ENCODE measurements around the gene SLC51B. TPM values are rescaled to one million over a fixed set of nuclear protein-coding genes. Genes with fewer than 3 reads are reported as not detected.
A peak's percentile ranks its signal among the peaks of the same experiment; 100 is the strongest.
"Not testable (repeated sequence)": the region's sequence is repeated elsewhere in the genome, so short reads cannot be mapped to it uniquely, and the experiment has no call there.

Gene SLC51B
- total and polyA plus RNA-seq, 9 of the 15 experiments (the other 6 are each of a cell fraction or from before 2014, with no cell fraction given), result not detected

DNA sequence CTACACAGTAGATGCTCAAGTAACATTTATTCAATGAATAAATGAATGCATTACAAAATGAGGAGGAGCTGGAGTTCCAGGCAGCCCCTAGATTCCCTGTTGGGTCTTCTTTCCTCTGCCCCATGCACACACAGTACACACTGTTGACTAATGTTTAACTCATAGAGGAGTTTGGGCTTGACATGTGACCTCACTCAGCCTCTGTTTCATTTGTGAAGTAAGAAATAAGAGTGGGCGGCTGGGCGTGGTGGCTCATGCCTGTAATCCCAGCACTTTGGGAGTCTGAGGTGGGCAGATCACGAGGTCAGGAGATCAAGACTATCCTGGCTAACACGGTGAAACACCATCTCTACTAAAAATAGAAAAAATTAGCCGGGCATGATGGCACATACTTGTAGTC is 969 bp upstream of the SLC51B start:
- H3K4me2 ChIP-seq (ENCODE audit: insufficient read depth, low read length); H4K20me1 ChIP-seq (replicated peaks; ENCODE audit: control insufficient read depth, insufficient read depth, low read length); in situ Hi-C loops (cut with MboI); H2AFZ ChIP-seq (ENCODE audit: low read depth, low read length); H3K9ac ChIP-seq (ENCODE audit: insufficient read depth in 1 of 2, low read depth in 2 of 2, low read length in 2 of 2); H3K27me3 ChIP-seq (ENCODE audit: control insufficient read depth in 2 of 2, insufficient read depth in 2 of 2, low read length in 2 of 2); intact Hi-C loops (cut with micrococcal nuclease); H3K27ac ChIP-seq (ENCODE audit: extremely low read depth, low read depth, low read length); H3K9me1 ChIP-seq (ENCODE audit: control insufficient read depth, insufficient read depth, low read length); CTCF ChIA-PET (ENCODE audit: low intra/inter-chr PET ratio); BruUV-seq (replicated peaks); H3K79me2 ChIP-seq (ENCODE audit: control insufficient read depth, insufficient read depth, low read length); H3K4me1 ChIP-seq (replicated peaks in 1 of 2; ENCODE audit: control insufficient read depth in 2 of 2, insufficient read depth in 2 of 2, low read length in 2 of 2); ATAC-seq; H3K36me3 ChIP-seq (ENCODE audit: control insufficient read depth, insufficient read depth, low read length); H3K4me3 ChIP-seq; H3K9me3 ChIP-seq (replicated peaks; ENCODE audit: control insufficient read depth, insufficient read depth, low read depth, low read length): not testable (repeated sequence)
- FAIRE-seq (peak; percentile 32), DNase-seq (ENCODE audit: extremely low read depth in 1 of 4, low spot score in 3 of 4) (peak in 1 of 4 experiments; percentile 41)
- WGBS (ENCODE audit: insufficient coverage, low coverage, missing lambda C conversion rate), result 9% methylated on average over 4 of the region's 5 CpGs
- POLR2A ChIA-PET, result interaction anchor here (1.6 kb wide), 1 partner anchor 11 kb away, joined by 3 read pairs; no protein-coding TSS in a partner anchor
- TF ChIP-seq FOSL1 (tag; conservative IDR thresholded peaks at IDR 0.05) (0 out of 2 replicates have a peak, but pooled peaks have one; percentile 21), RAD51 (IDR thresholded peaks at IDR 0.05; ENCODE audit: borderline replicate concordance, low read depth) (0 out of 2 replicates have a peak, but pooled peaks have one; percentile 16), EGR1 (conservative IDR thresholded peaks at IDR 0.05) (peak; percentile 88), CREM (IDR thresholded peaks at IDR 0.05; ENCODE audit: low read depth) (peak; percentile 38)
- TF ChIP-seq, protein P1, sequence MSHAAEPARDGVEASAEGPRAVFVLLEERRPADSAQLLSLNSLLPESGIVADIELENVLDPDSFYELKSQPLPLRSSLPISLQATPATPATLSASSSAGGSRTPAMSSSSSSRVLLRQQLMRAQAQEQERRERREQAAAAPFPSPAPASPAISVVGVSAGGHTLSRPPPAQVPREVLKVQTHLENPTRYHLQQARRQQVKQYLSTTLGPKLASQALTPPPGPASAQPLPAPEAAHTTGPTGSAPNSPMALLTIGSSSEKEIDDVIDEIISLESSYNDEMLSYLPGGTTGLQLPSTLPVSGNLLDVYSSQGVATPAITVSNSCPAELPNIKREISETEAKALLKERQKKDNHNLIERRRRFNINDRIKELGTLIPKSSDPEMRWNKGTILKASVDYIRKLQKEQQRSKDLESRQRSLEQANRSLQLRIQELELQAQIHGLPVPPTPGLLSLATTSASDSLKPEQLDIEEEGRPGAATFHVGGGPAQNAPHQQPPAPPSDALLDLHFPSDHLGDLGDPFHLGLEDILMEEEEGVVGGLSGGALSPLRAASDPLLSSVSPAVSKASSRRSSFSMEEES (CRISPR knock-in tag; IDR thresholded peaks at IDR 0.05), result 0 out of 2 replicates have a peak, but pooled peaks have one; percentile 22
- TF ChIP-seq, protein P2, sequence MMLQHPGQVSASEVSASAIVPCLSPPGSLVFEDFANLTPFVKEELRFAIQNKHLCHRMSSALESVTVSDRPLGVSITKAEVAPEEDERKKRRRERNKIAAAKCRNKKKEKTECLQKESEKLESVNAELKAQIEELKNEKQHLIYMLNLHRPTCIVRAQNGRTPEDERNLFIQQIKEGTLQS (IDR thresholded peaks at IDR 0.05), result 0 out of 2 replicates have a peak, but pooled peaks have one; percentile 9
- TF ChIP-seq, protein P2 (CRISPR knock-in tag; conservative IDR thresholded peaks at IDR 0.05), result not testable (repeated sequence)
